GM21515 (cell line): ENCODE data around the gene NLRC4.
"Not testable (repeated sequence)": the region's sequence is repeated elsewhere in the genome, so short reads cannot be mapped to it uniquely, and the experiment has no call there.

Source experiments
- ATAC-seq: cut with Tn5 transposase; IDR thresholded peaks from one replicate; pipeline ENCODE4 v1.9.1; 2021; ENCODE audit not compliant: unreplicated experiment

NLRC4 gene, protein sequence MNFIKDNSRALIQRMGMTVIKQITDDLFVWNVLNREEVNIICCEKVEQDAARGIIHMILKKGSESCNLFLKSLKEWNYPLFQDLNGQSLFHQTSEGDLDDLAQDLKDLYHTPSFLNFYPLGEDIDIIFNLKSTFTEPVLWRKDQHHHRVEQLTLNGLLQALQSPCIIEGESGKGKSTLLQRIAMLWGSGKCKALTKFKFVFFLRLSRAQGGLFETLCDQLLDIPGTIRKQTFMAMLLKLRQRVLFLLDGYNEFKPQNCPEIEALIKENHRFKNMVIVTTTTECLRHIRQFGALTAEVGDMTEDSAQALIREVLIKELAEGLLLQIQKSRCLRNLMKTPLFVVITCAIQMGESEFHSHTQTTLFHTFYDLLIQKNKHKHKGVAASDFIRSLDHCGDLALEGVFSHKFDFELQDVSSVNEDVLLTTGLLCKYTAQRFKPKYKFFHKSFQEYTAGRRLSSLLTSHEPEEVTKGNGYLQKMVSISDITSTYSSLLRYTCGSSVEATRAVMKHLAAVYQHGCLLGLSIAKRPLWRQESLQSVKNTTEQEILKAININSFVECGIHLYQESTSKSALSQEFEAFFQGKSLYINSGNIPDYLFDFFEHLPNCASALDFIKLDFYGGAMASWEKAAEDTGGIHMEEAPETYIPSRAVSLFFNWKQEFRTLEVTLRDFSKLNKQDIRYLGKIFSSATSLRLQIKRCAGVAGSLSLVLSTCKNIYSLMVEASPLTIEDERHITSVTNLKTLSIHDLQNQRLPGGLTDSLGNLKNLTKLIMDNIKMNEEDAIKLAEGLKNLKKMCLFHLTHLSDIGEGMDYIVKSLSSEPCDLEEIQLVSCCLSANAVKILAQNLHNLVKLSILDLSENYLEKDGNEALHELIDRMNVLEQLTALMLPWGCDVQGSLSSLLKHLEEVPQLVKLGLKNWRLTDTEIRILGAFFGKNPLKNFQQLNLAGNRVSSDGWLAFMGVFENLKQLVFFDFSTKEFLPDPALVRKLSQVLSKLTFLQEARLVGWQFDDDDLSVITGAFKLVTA

DNA sequence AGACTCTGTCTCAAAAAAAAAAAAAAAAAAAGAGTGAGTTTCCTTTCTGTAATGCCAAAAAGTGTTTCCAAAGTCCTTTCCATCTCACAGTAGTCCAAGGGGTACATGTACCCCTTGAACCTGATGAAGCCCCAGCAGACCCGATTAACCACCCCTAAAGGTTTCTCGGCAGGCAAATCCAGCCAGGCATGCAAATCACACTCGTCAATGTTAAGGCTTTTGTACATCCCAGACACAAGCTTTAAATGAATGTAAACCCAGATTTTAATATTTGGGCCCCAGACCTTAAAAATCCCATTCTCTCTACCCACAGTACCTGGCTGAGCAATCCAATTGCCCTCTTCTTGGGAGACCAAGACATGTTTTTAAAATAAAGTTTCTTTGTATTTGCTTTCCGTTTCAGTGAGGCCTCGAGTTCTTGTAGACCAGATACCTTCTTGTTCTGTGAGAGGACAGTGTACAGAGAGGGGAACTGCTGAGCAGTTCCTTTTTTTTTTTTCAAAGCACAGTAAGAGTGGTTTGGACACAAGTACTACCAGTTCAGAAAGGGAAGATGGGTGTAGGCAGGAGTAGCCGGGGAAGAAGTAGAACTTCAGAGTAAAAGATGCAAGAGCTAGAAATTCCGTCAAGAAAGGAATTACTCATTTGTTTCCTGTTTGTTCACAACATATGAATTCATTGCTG, at the start of gene NLRC4:
NLRC4 (minus strand) TSS at position 465 of the 684 bp plus-strand sequence. CDS start 8,111 bp downstream, outside the sequence.
- peak; percentile 96 for ATAC-seq

DNA sequence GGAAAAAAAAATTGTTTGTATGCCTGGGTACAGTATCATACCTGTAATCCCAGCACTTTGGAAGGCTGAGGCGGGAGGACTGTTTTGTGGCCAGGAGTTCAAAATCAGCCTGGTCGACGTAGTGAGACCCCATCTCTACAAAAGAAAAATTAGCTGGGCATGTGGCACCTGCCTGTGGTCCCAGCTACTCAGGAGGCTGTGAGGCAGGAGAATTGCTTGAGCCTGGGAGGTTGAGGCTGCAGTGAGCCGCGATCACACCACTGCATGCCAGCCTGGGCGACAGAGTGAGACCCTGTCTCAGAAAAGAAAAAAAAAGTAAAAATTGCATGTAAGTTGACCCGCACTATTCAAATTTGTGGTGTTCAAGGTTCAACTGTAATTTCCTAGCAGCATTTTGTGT, 45.9 kb upstream of the NLRC4 start:
- ATAC-seq = no peak

DNA sequence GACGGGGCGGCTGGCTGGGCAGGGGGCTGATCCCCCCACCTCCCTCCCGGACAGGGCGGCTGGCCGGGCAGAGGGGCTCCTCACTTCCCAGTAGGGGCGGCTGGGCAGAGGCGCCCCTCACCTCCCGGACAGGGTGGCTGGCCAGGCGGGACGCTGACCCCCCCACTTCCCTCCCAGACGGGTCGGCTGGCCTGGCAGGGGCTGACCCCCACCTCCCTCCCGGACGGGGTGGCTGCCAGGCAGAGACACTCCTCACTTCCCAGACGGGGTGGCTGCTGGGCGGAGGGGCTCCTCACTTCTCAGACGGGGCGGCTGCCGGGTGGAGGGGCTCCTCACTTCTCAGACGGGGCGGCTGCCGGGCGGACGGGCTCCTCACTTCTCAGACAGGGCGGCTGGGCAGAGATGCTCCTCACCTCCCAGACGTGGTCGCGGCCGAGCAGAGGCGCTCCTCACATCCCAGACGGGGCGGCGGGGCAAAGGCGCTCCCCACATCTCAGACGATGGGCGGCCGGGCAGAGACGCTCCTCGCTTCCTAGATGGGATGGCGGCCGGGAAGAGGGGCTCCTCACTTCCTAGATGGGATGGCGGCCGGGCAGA, 29.4 kb upstream of the NLRC4 start:
- ATAC-seq = not testable (repeated sequence)

DNA sequence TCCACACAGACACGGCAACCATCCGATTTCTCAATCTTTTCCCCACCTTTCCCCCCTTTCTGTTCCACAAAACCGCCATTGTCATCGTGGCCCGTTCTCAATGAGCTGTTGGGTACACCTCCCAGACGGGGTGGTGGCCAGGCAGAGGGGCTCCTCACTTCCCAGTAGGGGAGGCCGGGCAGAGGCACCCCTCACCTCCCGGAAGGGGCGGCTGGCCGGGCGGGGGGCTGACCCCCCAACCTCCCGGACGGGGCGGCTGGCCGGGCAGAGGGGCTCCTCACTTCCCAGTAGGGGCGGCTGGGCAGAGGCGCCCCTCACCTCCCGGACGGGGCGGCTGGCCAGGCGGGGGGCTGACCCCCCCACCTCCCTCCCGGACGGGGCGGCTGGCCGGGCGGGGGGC, 28.8 kb upstream of the NLRC4 start:
- not testable (repeated sequence) for ATAC-seq

DNA sequence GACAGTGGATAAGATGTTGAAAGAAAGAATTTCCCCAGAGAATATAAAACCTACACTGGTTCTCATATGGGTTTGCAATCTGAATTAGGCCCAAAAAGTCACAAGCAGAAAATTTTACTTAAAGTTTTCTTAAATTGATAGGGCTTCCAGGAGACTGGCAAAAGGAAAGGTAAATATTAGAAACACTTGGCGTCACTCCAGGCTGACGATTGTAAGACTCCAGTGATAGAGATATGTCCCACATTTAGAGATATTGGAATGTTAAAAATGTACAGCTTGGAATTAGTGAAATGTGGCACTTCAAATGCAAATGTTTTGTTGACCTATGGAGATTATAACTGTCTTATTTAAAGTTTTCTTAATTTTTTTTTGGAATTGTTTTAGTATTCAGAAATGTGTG, 27.1 kb upstream of the NLRC4 start:
- ATAC-seq = no peak

DNA sequence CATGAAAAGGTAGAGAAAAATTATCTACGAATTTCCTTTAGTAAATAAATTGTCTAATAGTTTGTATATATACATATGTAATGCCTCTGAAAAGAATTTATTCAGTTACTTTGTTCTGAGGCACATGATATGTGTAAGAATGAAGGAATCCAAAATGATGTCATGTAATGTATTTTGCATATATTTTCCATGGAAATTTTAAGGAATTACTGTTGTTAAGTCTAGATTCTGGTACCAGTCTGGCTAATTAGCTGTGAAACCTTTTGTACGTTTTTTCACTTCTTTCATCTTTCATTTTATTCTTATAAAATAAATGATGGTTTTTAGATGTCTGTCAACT, 25.3 kb upstream of the NLRC4 start:
- ATAC-seq = no peak

GRCh38 chr2:32289165-32289999, 24.7 kb upstream of the NLRC4 start:
- ATAC-seq = no peak

DNA sequence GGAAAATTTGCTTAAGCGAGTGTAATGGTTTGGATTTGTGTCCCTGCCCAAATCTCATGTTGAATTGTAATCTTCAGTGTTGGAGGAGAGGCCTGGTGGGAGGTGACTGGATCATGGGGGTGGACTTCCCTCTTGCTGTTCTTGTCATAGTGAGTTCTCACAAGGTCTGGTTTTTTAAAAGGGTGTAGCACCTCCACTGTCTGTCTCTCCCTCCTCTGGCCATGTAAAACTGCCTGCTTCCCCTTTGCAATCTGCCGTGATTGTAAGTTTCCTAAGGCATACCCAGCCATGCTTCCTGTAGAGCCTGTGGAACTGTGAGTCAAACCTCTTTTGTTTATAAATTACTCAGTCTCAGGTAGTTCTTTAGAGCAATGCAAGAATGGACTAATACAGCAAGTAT, 19.6 kb upstream of the NLRC4 start:
- no peak for ATAC-seq

DNA sequence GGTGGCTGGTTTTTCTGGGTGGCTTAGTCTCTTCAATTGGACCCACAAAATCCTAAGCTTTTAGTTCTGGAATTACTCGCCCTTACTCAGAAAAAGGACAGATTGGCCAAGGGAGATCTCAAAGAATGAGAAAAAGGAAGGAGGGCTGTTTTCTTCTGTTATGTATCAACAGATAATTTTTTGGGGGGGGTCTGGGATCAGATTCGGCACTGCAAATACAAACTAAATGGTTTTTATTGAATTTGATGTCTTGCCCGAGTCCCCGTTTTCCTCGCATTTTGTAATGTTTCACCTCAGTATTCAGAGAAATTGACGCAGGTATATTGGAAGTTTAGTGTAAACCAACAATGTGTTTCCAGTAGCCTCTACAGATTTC, 13.8 kb upstream of the NLRC4 start:
- ATAC-seq = no peak

GRCh38 chr2:32277674-32278477, 13.2 kb upstream of the NLRC4 start, which contains the start of gene YIPF4:
YIPF4 (plus strand) TSS chr2:32277904; CDS start chr2:32278156, 252 bp downstream.
- ATAC-seq = peak; percentile 99

DNA sequence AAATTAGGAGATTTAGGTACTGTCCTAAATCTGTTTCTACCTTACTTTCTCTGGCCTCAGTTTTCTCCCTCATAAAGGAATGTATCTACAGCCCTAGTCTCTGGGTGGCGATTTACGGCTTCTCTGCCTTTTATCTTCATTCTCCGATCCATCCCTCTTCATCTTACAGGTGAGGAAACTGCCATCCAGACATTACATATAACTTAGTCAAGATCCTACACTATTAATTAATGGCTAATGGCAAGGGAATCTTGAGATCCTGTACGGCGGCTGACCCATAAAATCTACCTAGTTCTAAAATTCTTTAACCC, 12.6 kb upstream of the NLRC4 start:
- ATAC-seq = no peak

DNA sequence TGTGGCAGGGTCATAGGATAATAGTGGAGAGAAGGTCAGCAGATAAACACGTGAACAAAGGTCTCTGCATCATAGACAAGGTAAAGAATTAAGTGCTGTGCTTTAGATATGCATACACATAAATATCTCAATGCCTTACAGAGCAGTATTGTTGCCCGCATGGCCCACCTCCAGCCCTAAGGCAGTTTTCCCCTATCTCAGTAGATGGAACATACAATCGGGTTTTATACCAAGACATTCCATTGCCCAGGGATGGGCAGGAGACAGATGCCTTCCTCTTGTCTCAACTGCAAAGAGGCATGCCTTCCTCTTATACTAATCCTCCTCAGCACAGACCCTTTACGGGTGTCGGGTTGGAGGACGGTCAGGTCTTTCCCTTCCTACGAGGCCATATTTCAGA, 11.1 kb upstream of the NLRC4 start:
- not testable (repeated sequence) for ATAC-seq

GRCh38 chr2:32274289-32274688, 9.6 kb upstream of the NLRC4 start:
- no peak for ATAC-seq

- no peak for ATAC-seq
Measured at GRCh38 chr2:32272279-32272678, 7.6 kb upstream of the NLRC4 start.

DNA sequence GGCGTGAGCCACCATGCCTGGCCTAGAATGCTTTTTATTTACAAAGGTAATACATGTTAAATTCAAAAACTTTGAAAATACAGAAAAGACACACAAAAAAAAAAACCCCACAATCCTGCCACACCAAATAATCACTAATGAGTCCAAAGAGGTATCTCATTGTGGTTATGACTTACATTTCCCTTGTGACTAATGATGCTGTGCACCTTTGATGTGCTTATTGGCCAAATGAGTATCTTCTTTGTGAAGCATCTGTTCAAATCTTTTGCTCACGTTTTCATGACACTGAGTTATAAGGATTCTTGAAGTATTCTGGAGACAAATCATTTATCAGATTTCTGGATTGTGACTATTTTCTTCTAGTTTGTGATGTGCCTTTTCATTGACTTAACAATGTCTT, 6.4 kb upstream of the NLRC4 start:
- no peak for ATAC-seq

- ATAC-seq = no peak
Measured at GRCh38 chr2:32262105-32262504, 2.6 kb downstream of the NLRC4 start.

- no peak for ATAC-seq
Measured at GRCh38 chr2:32260376-32260775, 4.3 kb downstream of the NLRC4 start.

DNA sequence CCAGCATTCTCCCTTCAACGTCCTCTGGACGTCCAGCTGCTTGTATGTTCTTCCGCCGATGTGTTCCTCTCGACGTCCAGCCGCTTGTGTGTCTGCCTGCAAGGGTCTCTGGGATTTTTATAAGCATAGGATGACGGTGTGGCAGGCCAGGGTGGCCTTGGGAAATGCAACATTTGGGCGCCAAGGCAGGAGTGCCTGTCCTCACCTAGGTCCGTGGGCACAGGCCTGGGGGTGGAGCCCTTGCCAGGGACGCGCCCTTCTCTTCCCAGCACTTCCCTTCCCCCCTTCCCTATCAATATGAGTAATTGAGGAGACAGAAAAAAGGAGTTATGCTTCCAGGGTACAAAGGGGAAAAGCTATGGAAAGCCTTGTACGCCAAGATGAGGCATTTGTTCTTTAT, 6.4 kb downstream of the NLRC4 start:
- no peak for ATAC-seq

- no peak for ATAC-seq
Measured at GRCh38 chr2:32250290-32250689, 14.4 kb downstream of the NLRC4 start.
